PC-9 (cell line): ENCODE measurements around the gene NCDN.

Experiments used
- CTCF ChIP-seq: fragments of 200-600 bp; sonication (generic); conservative IDR thresholded peaks from 2 replicates; pipeline ENCODE4 v1.6.1; 2017; ENCODE audit warnings: mixed run types, antibody characterized with exemption, mild to moderate bottlenecking, moderate library complexity
- EZH2 ChIP-seq: fragments of 200-600 bp; sonication (generic); IDR thresholded peaks from 2 replicates; pipeline ENCODE4 v1.8.0; 2017; ENCODE audit warnings: antibody characterized with exemption, low read depth

GRCh38 chr1:35585281-35585680 is 27.7 kb downstream of the NCDN start:
- TF ChIP-seq CTCF: no peak
- TF ChIP-seq EZH2: no peak
